MCF 10A (cell line): ENCODE data around the gene GRIK2. TPM values are rescaled to one million over a fixed set of nuclear protein-coding genes. Genes with fewer than 3 reads are reported as not detected.

Experiments used
- BruUV-seq: library from RNA; stranded (reverse); fragments of 400-500 nt; replicated peaks from 2 replicates; lab custom pipeline; 2021; lab: Mats Ljungman, UMichigan
- CTCF ChIA-PET: fragments of 300-600 bp; sonication (Branson Sonifier 250); formaldehyde crosslinking; extraction: SDS; loops from one replicate; lab custom pipeline; 2021; ENCODE audit warnings: antibody characterized with exemption, inconsistent platforms; lab: Yijun Ruan, JAX
- POLR2A ChIA-PET: fragments of 300-600, 350-650 bp; sonication (Branson Sonifier 250); formaldehyde crosslinking; extraction: SDS; loops from one replicate; lab custom pipeline; 2020; ENCODE audit warnings: antibody characterized with exemption, inconsistent platforms; lab: Yijun Ruan, JAX
- DNase-seq: peaks from one replicate; pipeline ENCODE4 v3.0.0-alpha.2; 2018; ENCODE audit not compliant: unreplicated experiment
- H3K27ac Mint-ChIP-seq: one replicate; pipeline ENCODE4 v1.8.0; 2022; ENCODE audit warnings: mild to moderate bottlenecking, low read depth, mixed read lengths; ENCODE audit not compliant: unreplicated experiment
- H3K27me3 Mint-ChIP-seq: one replicate; pipeline ENCODE4 v1.8.0; 2022; ENCODE audit warnings: mixed read lengths; ENCODE audit not compliant: insufficient read depth, unreplicated experiment
- H3K36me3 Mint-ChIP-seq: one replicate; pipeline ENCODE4 v1.8.0; 2022; ENCODE audit warnings: mild to moderate bottlenecking, moderate library complexity, mixed read lengths; ENCODE audit not compliant: insufficient read depth, unreplicated experiment
- H3K4me1 Mint-ChIP-seq: one replicate; pipeline ENCODE4 v1.8.0; 2022; ENCODE audit warnings: mixed read lengths; ENCODE audit not compliant: insufficient read depth, unreplicated experiment
- H3K4me3 Mint-ChIP-seq: one replicate; pipeline ENCODE4 v1.8.0; 2022; ENCODE audit warnings: mild to moderate bottlenecking, moderate library complexity, mixed read lengths; ENCODE audit not compliant: unreplicated experiment
- H3K9me3 Mint-ChIP-seq: one replicate; pipeline ENCODE4 v1.8.0; 2022; ENCODE audit warnings: mixed read lengths; ENCODE audit not compliant: unreplicated experiment
- CTCF ChIP-seq: fragments of 200-600 bp; IDR thresholded peaks from one replicate; pipeline ENCODE4 v1.8.0; 2022; ENCODE audit warnings: antibody characterized with exemption, mild to moderate bottlenecking; ENCODE audit not compliant: unreplicated experiment
- intact Hi-C: fragments of 100-400 bp; cut with micrococcal nuclease; formaldehyde crosslinking; loops from 2 replicates; pipeline ENCODE4 v1.14.1; 2022
- total RNA-seq: library from RNA; stranded (reverse); gene quantifications from 2 replicates; pipeline ENCODE4 v1.2.3, GENCODE V29; 2022

The GRIK2 gene
- total RNA-seq, 1 experiment from 2014 or later = 0.89 TPM

GRCh38 chr6:101832371-101832770 is 438.9 kb downstream of the GRIK2 start:
- H3K36me3 Mint-ChIP-seq = no peaks in the 10 kb centered on the region
- no peak for TF ChIP-seq CTCF
- H3K27me3 Mint-ChIP-seq = no peaks in the 10 kb centered on the region
- no peak for DNase-seq
- H3K27ac Mint-ChIP-seq = no peak overlapping the region
- no TSS peak for BruUV-seq
- POLR2A ChIA-PET = no interaction called here
- CTCF ChIA-PET = interaction anchor here (0.7 kb wide), 1 partner anchor 99 kb away, joined by 3 read pairs; no protein-coding TSS in a partner anchor
- intact Hi-C loops = no loop called here
- H3K9me3 Mint-ChIP-seq = peaks cover 15% of the 10 kb centered on the region
- H3K4me1 Mint-ChIP-seq = no peaks in the 10 kb centered on the region
- H3K4me3 Mint-ChIP-seq = no peak overlapping the region

GRCh38 chr6:101840100-101840499 is 446.6 kb downstream of the GRIK2 start:
- Mint-ChIP-seq H3K4me1 (no peaks in the 10 kb centered on the region), H3K36me3 (no peaks in the 10 kb centered on the region), H3K4me3 (no peak overlapping the region), H3K9me3 (no peaks in the 10 kb centered on the region), H3K27ac (no peak overlapping the region), H3K27me3 (no peaks in the 10 kb centered on the region)
- TF ChIP-seq CTCF = no peak
- CTCF ChIA-PET = no interaction called here
- POLR2A ChIA-PET = interaction anchor here (0.7 kb wide), 1 partner anchor 148 kb away, joined by 3 read pairs; no protein-coding TSS in a partner anchor
- intact Hi-C loops = no loop called here
- no TSS peak for BruUV-seq
- no peak for DNase-seq

- Mint-ChIP-seq H3K4me1 (no peaks in the 10 kb centered on the region), H3K27ac (no peak overlapping the region), H3K36me3 (no peaks in the 10 kb centered on the region), H3K4me3 (no peak overlapping the region), H3K27me3 (no peaks in the 10 kb centered on the region), H3K9me3 (no peaks in the 10 kb centered on the region)
- TF ChIP-seq CTCF = no peak
- DNase-seq = no peak
- POLR2A ChIA-PET = interaction anchor here (1.2 kb wide), 1 partner anchor 730 kb away, joined by 3 read pairs; no protein-coding TSS in a partner anchor
- intact Hi-C loops = no loop called here
- CTCF ChIA-PET = no interaction called here
- BruUV-seq = no TSS peak
Observed at GRCh38 chr6:101845172-101845571, 451.7 kb downstream of the GRIK2 start.

- intact Hi-C loops = no loop called here
- no TSS peak for BruUV-seq
Observed at GRCh38 chr6:101845621-101846020, 452.1 kb downstream of the GRIK2 start.

More at GRCh38 chr6:101845621-101846020, 452.1 kb downstream of the GRIK2 start:
- no peak for DNase-seq
- TF ChIP-seq CTCF = no peak
- H3K4me1 Mint-ChIP-seq = no peaks in the 10 kb centered on the region
- POLR2A ChIA-PET = interaction anchor here (1.2 kb wide), 1 partner anchor 731 kb away, joined by 3 read pairs; no protein-coding TSS in a partner anchor
- H3K27me3 Mint-ChIP-seq = no peaks in the 10 kb centered on the region
- CTCF ChIA-PET = no interaction called here
- no peak overlapping the region for H3K4me3 Mint-ChIP-seq
- H3K27ac Mint-ChIP-seq = no peak overlapping the region
- no peaks in the 10 kb centered on the region for H3K9me3 Mint-ChIP-seq
- H3K36me3 Mint-ChIP-seq = no peaks in the 10 kb centered on the region
